ENCODE results near the gene PKP4. TPM values are rescaled to one million over a fixed set of nuclear protein-coding genes. Genes with fewer than 3 reads are reported as not detected.

Gene PKP4, protein sequence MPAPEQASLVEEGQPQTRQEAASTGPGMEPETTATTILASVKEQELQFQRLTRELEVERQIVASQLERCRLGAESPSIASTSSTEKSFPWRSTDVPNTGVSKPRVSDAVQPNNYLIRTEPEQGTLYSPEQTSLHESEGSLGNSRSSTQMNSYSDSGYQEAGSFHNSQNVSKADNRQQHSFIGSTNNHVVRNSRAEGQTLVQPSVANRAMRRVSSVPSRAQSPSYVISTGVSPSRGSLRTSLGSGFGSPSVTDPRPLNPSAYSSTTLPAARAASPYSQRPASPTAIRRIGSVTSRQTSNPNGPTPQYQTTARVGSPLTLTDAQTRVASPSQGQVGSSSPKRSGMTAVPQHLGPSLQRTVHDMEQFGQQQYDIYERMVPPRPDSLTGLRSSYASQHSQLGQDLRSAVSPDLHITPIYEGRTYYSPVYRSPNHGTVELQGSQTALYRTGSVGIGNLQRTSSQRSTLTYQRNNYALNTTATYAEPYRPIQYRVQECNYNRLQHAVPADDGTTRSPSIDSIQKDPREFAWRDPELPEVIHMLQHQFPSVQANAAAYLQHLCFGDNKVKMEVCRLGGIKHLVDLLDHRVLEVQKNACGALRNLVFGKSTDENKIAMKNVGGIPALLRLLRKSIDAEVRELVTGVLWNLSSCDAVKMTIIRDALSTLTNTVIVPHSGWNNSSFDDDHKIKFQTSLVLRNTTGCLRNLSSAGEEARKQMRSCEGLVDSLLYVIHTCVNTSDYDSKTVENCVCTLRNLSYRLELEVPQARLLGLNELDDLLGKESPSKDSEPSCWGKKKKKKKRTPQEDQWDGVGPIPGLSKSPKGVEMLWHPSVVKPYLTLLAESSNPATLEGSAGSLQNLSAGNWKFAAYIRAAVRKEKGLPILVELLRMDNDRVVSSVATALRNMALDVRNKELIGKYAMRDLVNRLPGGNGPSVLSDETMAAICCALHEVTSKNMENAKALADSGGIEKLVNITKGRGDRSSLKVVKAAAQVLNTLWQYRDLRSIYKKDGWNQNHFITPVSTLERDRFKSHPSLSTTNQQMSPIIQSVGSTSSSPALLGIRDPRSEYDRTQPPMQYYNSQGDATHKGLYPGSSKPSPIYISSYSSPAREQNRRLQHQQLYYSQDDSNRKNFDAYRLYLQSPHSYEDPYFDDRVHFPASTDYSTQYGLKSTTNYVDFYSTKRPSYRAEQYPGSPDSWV
- total RNA-seq (13.3 and 13.5 TPM in 2 replicates), polyA plus RNA-seq (2.0 and 2.8 TPM in 2 replicates), polyA minus RNA-seq (3.0 and 5.7 TPM in 2 replicates)
- total RNA-seq (2013) = 3.2 TPM

DNA sequence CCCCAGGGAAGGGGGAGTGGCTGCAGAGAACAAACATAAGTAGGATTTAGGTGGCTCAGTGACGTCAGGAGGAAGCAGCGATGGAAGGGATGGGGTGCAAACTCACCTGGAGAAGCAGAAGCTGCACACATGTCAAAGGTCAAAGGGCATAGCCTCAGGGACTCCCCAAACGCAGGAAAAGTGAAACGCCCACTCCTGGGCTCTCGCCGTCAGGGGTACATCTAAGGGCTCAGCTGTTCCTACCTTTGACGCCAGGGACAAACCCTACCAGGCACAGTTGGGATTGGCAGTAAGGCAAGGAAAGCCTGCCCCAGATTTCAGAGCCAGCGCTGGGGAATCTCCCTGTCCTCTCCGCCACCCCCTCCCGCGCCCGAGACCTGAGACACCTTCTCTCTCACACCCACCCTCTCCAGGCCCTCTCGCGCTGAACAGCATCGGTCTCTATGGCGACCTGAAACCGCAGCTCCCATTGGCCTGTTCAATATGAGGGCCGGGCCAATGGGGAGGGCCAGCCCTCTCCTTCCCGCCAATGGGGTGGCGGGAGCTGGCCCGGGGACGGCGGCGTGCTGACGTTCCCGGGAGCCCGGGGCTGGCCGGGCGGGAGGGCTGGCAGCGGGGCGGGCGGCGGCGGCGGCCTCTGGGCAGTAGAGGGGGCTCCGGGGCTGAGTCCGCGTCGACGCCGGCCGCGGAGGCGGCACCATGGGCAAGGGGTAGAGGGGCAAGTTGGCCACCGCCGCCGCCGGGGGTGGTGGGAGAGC is at the start of gene PKP4, which contains the start of gene CCDC148:
Gene PKP4 (plus strand): TSS at position 644 of the 758 bp plus-strand sequence. CDS start 76,233 bp downstream, outside the sequence.
Gene CCDC148 (minus strand): TSS at position 445 of the 758 bp plus-strand sequence. CDS start 314 bp downstream, at position 131.
- peak within 1 kb of the TSS; percentile 90 for H2AFZ ChIP-seq (ENCODE audit: insufficient read depth, low read depth, low read length, poor library complexity, severe bottlenecking)
- peak within 1 kb of the TSS; percentile 57 to 83 (median 69) for H3K4me3 ChIP-seq (ENCODE audit: control extremely low read depth in 1 of 5, extremely low read depth in 1 of 5, insufficient read depth in 1 of 5, low read depth in 2 of 5, low read length in 4 of 5)
- H3K4me2 ChIP-seq (replicated peaks; ENCODE audit: low read depth, low read length, poor library complexity, severe bottlenecking) = peak within 1 kb of the TSS; percentile 93
- WGBS (ENCODE audit: insufficient coverage) = under 1% methylated on average over 39 of the region's 48 CpGs
- H4K20me1 ChIP-seq (ENCODE audit: control insufficient read depth, insufficient read depth, low read length, poor library complexity, severe bottlenecking) = no peaks in the 10 kb centered on the region
- no peaks in the 10 kb centered on the region for H3K9me3 ChIP-seq (ENCODE audit: control extremely low read depth in 1 of 3, control insufficient read depth in 2 of 3, insufficient read depth in 1 of 3, low read length in 2 of 3)
- intact Hi-C loops (cut with micrococcal nuclease) = loop anchor here (5.0 to 10.0 kb wide), 4 partner anchors 264 to 1446 kb away; partner anchors contain the start of genes ACVR1, LY75 and WDSUB1
- CTCF ChIA-PET = interaction anchor here (0.6 to 0.8 kb wide), 2 partner anchors 11 to 74 kb away, joined by 3 to 6 read pairs; no protein-coding TSS in a partner anchor
- DNase-seq = peak; percentile 92
- peaks cover 17% of the 10 kb centered on the region for H3K4me1 Mint-ChIP-seq
- peak within 1 kb of the TSS; percentile 90 for H3K4me3 Mint-ChIP-seq
- H3K4me1 ChIP-seq (ENCODE audit: control insufficient read depth in 2 of 2, insufficient read depth in 2 of 2, low read length in 2 of 2) = peaks cover 12 to 16% of the 10 kb centered on the region in 2 donors
- H3K36me3 ChIP-seq (replicated peaks in 1 of 2; ENCODE audit: control extremely low read depth in 1 of 2, control insufficient read depth in 1 of 2, extremely low read depth in 1 of 2, insufficient read depth in 2 of 2, low read length in 1 of 2) = no peaks in the 10 kb centered on the region
- H3K27ac Mint-ChIP-seq = peak within 1 kb of the TSS; percentile 69
- H3K27me3 ChIP-seq (replicated peaks in 1 of 4; ENCODE audit: control extremely low read depth in 1 of 4, control insufficient read depth in 3 of 4, insufficient read depth in 4 of 4, low read length in 3 of 4) = peaks cover 0 to 29% (median 9%) of the 10 kb centered on the region in 4 experiments
- ATAC-seq (ENCODE audit: low read depth) = peak; percentile 93
- H3K9ac ChIP-seq (ENCODE audit: low read length) = peak within 1 kb of the TSS; percentile 70
- peaks cover 24% of the 10 kb centered on the region for H3K27me3 Mint-ChIP-seq
- POLR2A ChIA-PET = no interaction called here
- H3K27ac ChIP-seq (ENCODE audit: low read length in 2 of 2) = peak within 1 kb of the TSS in 1 of 2 donors; percentile 7
- H3K79me2 ChIP-seq (ENCODE audit: control insufficient read depth, insufficient read depth, low read length) = no peaks in the 10 kb centered on the region
- TF ChIP-seq, protein P1, sequence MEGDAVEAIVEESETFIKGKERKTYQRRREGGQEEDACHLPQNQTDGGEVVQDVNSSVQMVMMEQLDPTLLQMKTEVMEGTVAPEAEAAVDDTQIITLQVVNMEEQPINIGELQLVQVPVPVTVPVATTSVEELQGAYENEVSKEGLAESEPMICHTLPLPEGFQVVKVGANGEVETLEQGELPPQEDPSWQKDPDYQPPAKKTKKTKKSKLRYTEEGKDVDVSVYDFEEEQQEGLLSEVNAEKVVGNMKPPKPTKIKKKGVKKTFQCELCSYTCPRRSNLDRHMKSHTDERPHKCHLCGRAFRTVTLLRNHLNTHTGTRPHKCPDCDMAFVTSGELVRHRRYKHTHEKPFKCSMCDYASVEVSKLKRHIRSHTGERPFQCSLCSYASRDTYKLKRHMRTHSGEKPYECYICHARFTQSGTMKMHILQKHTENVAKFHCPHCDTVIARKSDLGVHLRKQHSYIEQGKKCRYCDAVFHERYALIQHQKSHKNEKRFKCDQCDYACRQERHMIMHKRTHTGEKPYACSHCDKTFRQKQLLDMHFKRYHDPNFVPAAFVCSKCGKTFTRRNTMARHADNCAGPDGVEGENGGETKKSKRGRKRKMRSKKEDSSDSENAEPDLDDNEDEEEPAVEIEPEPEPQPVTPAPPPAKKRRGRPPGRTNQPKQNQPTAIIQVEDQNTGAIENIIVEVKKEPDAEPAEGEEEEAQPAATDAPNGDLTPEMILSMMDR (IDR thresholded peaks at IDR 0.05) = no peak
- TF ChIP-seq EZH2 (IDR thresholded peaks at IDR 0.05; ENCODE audit: borderline replicate concordance, insufficient read depth, low read depth, low read length, poor library complexity, severe bottlenecking) = no peak
- H3K9me3 Mint-ChIP-seq (ENCODE audit: insufficient read depth) = no peaks in the 10 kb centered on the region
